Stimulated activated CD8-positive, alpha-beta memory T cell treated with anti-CD3 and anti-CD28 coated beads, Interleukin-7, amount 100 ng/mL, for 4 hours (primary cell): Measurements from ENCODE around the gene HLA-DPA1.

Experiments
- DNase-seq, 2 donors: peaks; one replicate each; pipeline ENCODE4 v3.0.0-alpha.2; 2020; ENCODE audit warnings: low read depth in 2 of 2

HLA-DPA1 gene

GRCh38 chr6:33017694-33018353 is 55.6 kb downstream of the HLA-DPA1 start:
- no peak for DNase-seq

- no peak for DNase-seq
Measured at GRCh38 chr6:33017018-33017417, 56.4 kb downstream of the HLA-DPA1 start.

GRCh38 chr6:33015798-33016197 is 57.7 kb downstream of the HLA-DPA1 start:
- no peak for DNase-seq

GRCh38 chr6:33014841-33015634 is 58.4 kb downstream of the HLA-DPA1 start:
- peak; percentile 3 to 29 for DNase-seq
